Keratinocyte (primary cell): ENCODE data around the gene SOX30. TPM values are rescaled to one million over a fixed set of nuclear protein-coding genes. Genes with fewer than 3 reads are reported as not detected.
"Not testable (repeated sequence)": the region's sequence is repeated elsewhere in the genome, so short reads cannot be mapped to it uniquely, and the experiment has no call there.

ENCODE experiments used
- DNase-seq: peaks from one replicate; pipeline ENCODE4 v3.0.0-alpha.2; 2011; ENCODE audit warnings: low read depth, missing footprints, low spot score
- FAIRE-seq: peaks from 2 replicates; lab custom pipeline; 2011; peaks lifted over from hg19 to GRCh38; lab: Jason Lieb, UNC
- H2AFZ ChIP-seq: 2 replicates; pipeline ENCODE4 v1.6.0; 2012; ENCODE audit warnings: low read length, control low read depth, inconsistent platforms; ENCODE audit not compliant: control insufficient read depth
- H3K27ac ChIP-seq: 2 replicates; pipeline ENCODE4 v1.5.1; 2011; ENCODE audit warnings: low read length; ENCODE audit not compliant: control insufficient read depth, insufficient read depth
- H3K27me3 ChIP-seq: 3 replicates; pipeline ENCODE4 v1.6.0; 2011; ENCODE audit warnings: low read length; ENCODE audit not compliant: control insufficient read depth, insufficient read depth; ENCODE audit errors: extremely low read depth
- H3K36me3 ChIP-seq, 2 experiments: 2 replicates in 1 of 2; 3 replicates in 1 of 2; pipeline ENCODE4 v1.5.1; 2011; ENCODE audit warnings: low read length in 2 of 2, mild to moderate bottlenecking in 1 of 2; ENCODE audit not compliant: control insufficient read depth in 2 of 2, insufficient read depth in 2 of 2; ENCODE audit errors: extremely low read depth in 1 of 2
- H3K4me1 ChIP-seq: 3 replicates; pipeline ENCODE4 v1.5.1; 2011; ENCODE audit warnings: low read length; ENCODE audit not compliant: control insufficient read depth, insufficient read depth; ENCODE audit errors: extremely low read depth
- H3K4me2 ChIP-seq: 3 replicates; pipeline ENCODE4 v1.6.0; 2011; ENCODE audit warnings: low read depth, low read length; ENCODE audit not compliant: control insufficient read depth, insufficient read depth; ENCODE audit errors: extremely low read depth
- H3K4me3 ChIP-seq, 3 experiments: fragments of 200-600 bp in 1 of 3; sonication (generic) in 1 of 3; 2 replicates in 2 of 3; 3 replicates in 1 of 3; pipeline ENCODE4 v1.5.1; 2011 to 2016; ENCODE audit warnings: low read length in 3 of 3, mild to moderate bottlenecking in 3 of 3, control low read depth in 2 of 3, inconsistent platforms in 1 of 3, low read depth in 1 of 3, mixed read lengths in 1 of 3, mixed run types in 1 of 3, moderate library complexity in 1 of 3; ENCODE audit not compliant: control insufficient read depth in 2 of 3, insufficient read depth in 2 of 3; ENCODE audit errors: extremely low read depth in 1 of 3
- H3K79me2 ChIP-seq: 2 replicates; pipeline ENCODE4 v1.6.0; 2012; ENCODE audit warnings: low read length; ENCODE audit not compliant: control insufficient read depth, insufficient read depth
- H3K9ac ChIP-seq: 3 replicates; pipeline ENCODE4 v1.6.0; 2011; ENCODE audit warnings: low read length; ENCODE audit not compliant: control insufficient read depth, insufficient read depth; ENCODE audit errors: extremely low read depth
- H3K9me1 ChIP-seq: 3 replicates; pipeline ENCODE4 v1.6.0; 2011; ENCODE audit warnings: low read length; ENCODE audit not compliant: control insufficient read depth, insufficient read depth; ENCODE audit errors: extremely low read depth
- H3K9me3 ChIP-seq: 2 replicates; pipeline ENCODE4 v1.5.1; 2012; ENCODE audit warnings: low read depth, low read length; ENCODE audit not compliant: control insufficient read depth
- H4K20me1 ChIP-seq: 3 replicates; pipeline ENCODE4 v1.6.0; 2011; ENCODE audit warnings: low read length; ENCODE audit not compliant: control insufficient read depth, insufficient read depth; ENCODE audit errors: extremely low read depth
- EZH2 ChIP-seq: IDR thresholded peaks from one replicate; pipeline ENCODE4 v1.6.1; 2012; ENCODE audit warnings: inconsistent platforms, mild to moderate bottlenecking, low read length, moderate library complexity
- dilution Hi-C: fragments of 300-500 bp; cut with MboI; formaldehyde crosslinking; loops from one replicate; pipeline ENCODE4 v1.7.0; 2020; ENCODE audit warnings: low sequenced_read_pairs; ENCODE audit not compliant: extremely low pct_ligation_motif_present
- polyA plus RNA-seq, 5 experiments: library from polyadenylated mRNA; depleted of rRNA in 3 of 5; stranded (reverse) in 3 of 5; stranded (forward) in 1 of 5; unstranded in 1 of 5; fragments of >200 nt; gene quantifications; 1 replicate in 1 of 5; 2 replicates in 3 of 5; 3 replicates in 1 of 5; pipeline versions ENCODE4 v1.2.1 to v1.2.3, GENCODE V29; 2011 to 2012; ENCODE audit warnings: missing spikeins in 2 of 5, low read depth in 1 of 5, low replicate concordance in 1 of 5
- TF ChIP-seq, protein P1 (sequence below), 3 experiments: IDR thresholded peaks in 1 of 3; conservative IDR thresholded peaks in 1 of 3; optimal IDR thresholded peaks in 1 of 3; 2 replicates in 2 of 3; 3 replicates in 1 of 3; pipeline versions ENCODE3 to v1.5.1; 2011; ENCODE audit warnings: low read length in 3 of 3, mild to moderate bottlenecking in 3 of 3, moderate library complexity in 2 of 3, control low read depth in 1 of 3, inconsistent platforms in 1 of 3; ENCODE audit not compliant: insufficient read depth in 2 of 3; ENCODE audit errors: extremely low read depth in 1 of 3

The SOX30 gene
- polyA plus RNA-seq, 1 donor (not counting 4 experiments of a cell fraction or from before 2014, with no cell fraction given), result 0.05 TPM

DNA sequence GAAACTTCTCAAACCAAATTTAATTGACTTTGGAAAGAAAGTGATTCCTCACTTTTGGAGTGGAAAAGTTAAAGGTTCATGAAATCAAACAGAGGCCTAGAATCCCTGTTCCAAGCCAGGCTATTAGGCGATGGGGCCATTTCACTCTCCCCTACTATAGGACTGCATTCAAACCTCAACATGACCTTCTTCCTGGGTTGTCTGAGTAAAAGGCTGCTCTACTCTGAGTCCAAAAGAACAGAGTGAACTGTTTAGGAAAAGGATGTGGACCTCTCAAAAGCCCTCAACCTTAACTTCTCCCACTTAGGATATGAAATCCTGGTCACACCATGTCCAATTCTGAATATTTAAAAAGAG is 34.9 kb upstream of the SOX30 start:
- Histone ChIP-seq H3K9ac (no peak overlapping the region), H3K4me1 (no peaks in the 10 kb centered on the region), H3K36me3 (no peaks in the 10 kb centered on the region), H3K9me1 (no peaks in the 10 kb centered on the region), H4K20me1 (no peaks in the 10 kb centered on the region), H3K27me3 (no peaks in the 10 kb centered on the region), H3K9me3 (no peaks in the 10 kb centered on the region), H2AFZ (no peak overlapping the region), H3K4me3 (no peak overlapping the region), H3K27ac (no peak overlapping the region), H3K4me2 (no peak overlapping the region), H3K79me2 (no peaks in the 10 kb centered on the region)
- dilution Hi-C loops, result no loop called here
- TF ChIP-seq, protein P1, sequence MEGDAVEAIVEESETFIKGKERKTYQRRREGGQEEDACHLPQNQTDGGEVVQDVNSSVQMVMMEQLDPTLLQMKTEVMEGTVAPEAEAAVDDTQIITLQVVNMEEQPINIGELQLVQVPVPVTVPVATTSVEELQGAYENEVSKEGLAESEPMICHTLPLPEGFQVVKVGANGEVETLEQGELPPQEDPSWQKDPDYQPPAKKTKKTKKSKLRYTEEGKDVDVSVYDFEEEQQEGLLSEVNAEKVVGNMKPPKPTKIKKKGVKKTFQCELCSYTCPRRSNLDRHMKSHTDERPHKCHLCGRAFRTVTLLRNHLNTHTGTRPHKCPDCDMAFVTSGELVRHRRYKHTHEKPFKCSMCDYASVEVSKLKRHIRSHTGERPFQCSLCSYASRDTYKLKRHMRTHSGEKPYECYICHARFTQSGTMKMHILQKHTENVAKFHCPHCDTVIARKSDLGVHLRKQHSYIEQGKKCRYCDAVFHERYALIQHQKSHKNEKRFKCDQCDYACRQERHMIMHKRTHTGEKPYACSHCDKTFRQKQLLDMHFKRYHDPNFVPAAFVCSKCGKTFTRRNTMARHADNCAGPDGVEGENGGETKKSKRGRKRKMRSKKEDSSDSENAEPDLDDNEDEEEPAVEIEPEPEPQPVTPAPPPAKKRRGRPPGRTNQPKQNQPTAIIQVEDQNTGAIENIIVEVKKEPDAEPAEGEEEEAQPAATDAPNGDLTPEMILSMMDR (optimal IDR thresholded peaks at IDR 0.05 in 1 of 3, IDR thresholded peaks at IDR 0.05 in 1 of 3, conservative IDR thresholded peaks at IDR 0.05 in 1 of 3; ENCODE audit: extremely low read depth in 1 of 3, insufficient read depth in 2 of 3, low read length in 3 of 3), result no peak
- TF ChIP-seq EZH2, result no peak
- no peak for FAIRE-seq
- no peak for DNase-seq

DNA sequence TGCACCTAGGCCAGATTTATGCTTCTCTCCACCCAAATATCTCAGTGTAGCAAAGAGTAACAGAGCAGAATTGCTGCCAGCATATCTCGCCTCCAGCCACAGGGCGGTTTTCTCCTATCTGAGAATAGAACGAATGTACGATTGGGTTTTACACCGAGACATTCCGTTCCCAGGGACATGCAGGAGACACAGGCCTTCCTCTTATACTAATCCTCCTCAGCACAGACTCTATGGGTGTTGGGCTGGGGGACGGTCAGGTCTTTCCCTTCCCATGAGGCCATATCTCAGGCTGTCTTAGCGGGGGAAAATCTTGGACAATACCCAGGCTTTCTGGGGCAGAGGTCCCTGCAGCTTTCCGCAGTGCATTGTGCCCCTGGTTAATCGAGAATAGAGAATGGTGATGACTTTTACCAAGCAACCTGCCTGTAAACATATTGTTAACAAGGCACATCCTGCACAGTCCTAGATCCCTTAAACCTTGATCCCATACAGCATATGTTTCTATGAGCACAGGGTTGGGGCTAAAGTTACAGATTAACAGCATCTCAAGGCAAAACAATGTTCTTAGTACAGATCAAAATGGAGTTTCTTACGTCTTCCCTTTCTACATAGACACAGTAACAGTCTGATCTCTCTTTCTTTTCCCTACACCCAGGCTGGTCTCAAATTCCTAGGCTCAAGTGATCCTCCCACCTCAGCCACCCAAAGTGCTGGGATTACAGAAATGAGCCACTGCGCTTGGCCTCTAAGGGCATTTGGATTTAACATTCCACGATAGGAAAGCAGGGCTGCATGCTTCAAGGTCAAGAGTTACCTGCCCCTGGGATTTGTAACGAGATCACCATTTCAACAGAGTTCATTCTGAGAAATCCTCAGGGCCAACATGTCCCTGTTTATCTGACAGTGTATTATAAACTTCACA is 34.3 kb upstream of the SOX30 start:
- H3K27me3 ChIP-seq, H3K9ac ChIP-seq, H3K79me2 ChIP-seq, H3K4me3 ChIP-seq, H3K4me2 ChIP-seq, H3K36me3 ChIP-seq, H3K9me1 ChIP-seq, H3K27ac ChIP-seq, H3K4me1 ChIP-seq, dilution Hi-C loops, H3K9me3 ChIP-seq, H4K20me1 ChIP-seq, H2AFZ ChIP-seq, FAIRE-seq, DNase-seq: not testable (repeated sequence)
